MM.1S (cell line): ENCODE measurements around the gene CCNA1.

Experiments
- DNase-seq: peaks from one replicate; pipeline ENCODE4 v3.0.0-alpha.2; 2015
- H2AFZ ChIP-seq: fragments of 300-600 bp; sonication (generic); 2 replicates; pipeline ENCODE4 v1.6.0; 2016; ENCODE audit warnings: antibody characterized with exemption, low read length
- H3F3A ChIP-seq: fragments of 300-600 bp; sonication (generic); 2 replicates; pipeline ENCODE4 v1.6.1; 2016; ENCODE audit warnings: mild to moderate bottlenecking, antibody characterized with exemption, low read length, moderate library complexity, mixed read lengths; ENCODE audit not compliant: insufficient read depth
- H3K27ac ChIP-seq: fragments of 300-600 bp; sonication (generic); 2 replicates; pipeline ENCODE4 v1.5.1; 2016; ENCODE audit warnings: mild to moderate bottlenecking, low read length
- H3K27me3 ChIP-seq: fragments of 300-600 bp; sonication (generic); replicated peaks from 2 replicates; pipeline ENCODE4 v1.6.0; 2016; ENCODE audit warnings: low read length; ENCODE audit not compliant: insufficient read depth
- H3K36me3 ChIP-seq: fragments of 300-600 bp; sonication (generic); replicated peaks from 2 replicates; pipeline ENCODE4 v1.6.1; 2016; ENCODE audit warnings: mild to moderate bottlenecking, low read length, mixed read lengths; ENCODE audit not compliant: insufficient read depth
- H3K4me1 ChIP-seq: fragments of 300-600 bp; sonication (generic); 2 replicates; pipeline ENCODE4 v1.6.1; 2016; ENCODE audit warnings: low read length, mixed read lengths
- H3K4me2 ChIP-seq: fragments of 300-600 bp; sonication (generic); 2 replicates; pipeline ENCODE4 v1.6.0; 2016; ENCODE audit warnings: low read depth, low read length
- H3K4me3 ChIP-seq: fragments of 300-600 bp; sonication (generic); 2 replicates; pipeline ENCODE4 v1.5.1; 2016; ENCODE audit warnings: low read length, mixed read lengths
- H3K79me2 ChIP-seq: fragments of 300-600 bp; sonication (generic); 2 replicates; pipeline ENCODE4 v1.6.1; 2016; ENCODE audit warnings: mixed run types, low read length, mixed read lengths
- H3K9ac ChIP-seq: fragments of 300-600 bp; sonication (generic); 2 replicates; pipeline ENCODE4 v1.6.1; 2016; ENCODE audit warnings: low read length, mixed read lengths
- H3K9me2 ChIP-seq: fragments of 300-600 bp; sonication (generic); replicated peaks from 2 replicates; pipeline ENCODE4 v1.6.1; 2016; ENCODE audit warnings: mild to moderate bottlenecking, low read length, mixed read lengths; ENCODE audit not compliant: insufficient read depth
- H3K9me3 ChIP-seq: fragments of 300-600 bp; sonication (generic); replicated peaks from 2 replicates; pipeline ENCODE4 v1.6.1; 2016; ENCODE audit warnings: mild to moderate bottlenecking, low read length, mixed read lengths; ENCODE audit not compliant: insufficient read depth
- H4K20me1 ChIP-seq: fragments of 300-600 bp; sonication (generic); 2 replicates; pipeline ENCODE4 v1.6.1; 2016; ENCODE audit warnings: mild to moderate bottlenecking, low read length, moderate library complexity, mixed read lengths; ENCODE audit not compliant: insufficient read depth
- CTCF ChIP-seq: fragments of 300-600 bp; sonication (generic); IDR thresholded peaks from 2 replicates; pipeline ENCODE4 v1.5.1; 2016; ENCODE audit warnings: antibody characterized with exemption, low read length, mixed read lengths
- EZH2 ChIP-seq: fragments of 300-600 bp; sonication (generic); optimal IDR thresholded peaks from 2 replicates; pipeline ENCODE3; 2017; ENCODE audit warnings: low read depth, mild to moderate bottlenecking, antibody characterized with exemption, low read length, mixed read lengths
- EZH2phosphoT487 ChIP-seq: fragments of 300-600 bp; sonication (generic); IDR thresholded peaks from 2 replicates; pipeline ENCODE4 v1.6.1; 2018; ENCODE audit warnings: antibody characterized with exemption, low read length

CCNA1 gene

GRCh38 chr13:36445278-36445677 lies 13.0 kb downstream of the CCNA1 start:
- TF ChIP-seq EZH2 (no peak), CTCF (no peak), EZH2phosphoT487 (no peak)

GRCh38 chr13:36445891-36446351 lies 13.6 kb downstream of the CCNA1 start:
- no peak overlapping the region for H3K4me3 ChIP-seq
- no peak for DNase-seq
- H3K9me3 ChIP-seq, result no peaks in the 10 kb centered on the region
- no peak overlapping the region for H2AFZ ChIP-seq
- H3K36me3 ChIP-seq, result no peaks in the 10 kb centered on the region
- H3K4me1 ChIP-seq, result no peaks in the 10 kb centered on the region
- no peaks in the 10 kb centered on the region for H3K9me2 ChIP-seq
- TF ChIP-seq EZH2 (no peak), EZH2phosphoT487 (no peak), CTCF (no peak)
- H3K27me3 ChIP-seq, result no peaks in the 10 kb centered on the region
- no peaks in the 10 kb centered on the region for H3K79me2 ChIP-seq
- H3K27ac ChIP-seq, result no peak overlapping the region
- no peaks in the 10 kb centered on the region for H3F3A ChIP-seq
- no peak overlapping the region for H3K9ac ChIP-seq
- H3K4me2 ChIP-seq, result no peak overlapping the region
- H4K20me1 ChIP-seq, result no peaks in the 10 kb centered on the region

More at GRCh38 chr13:36445278-36445677, 13.0 kb downstream of the CCNA1 start:
- Histone ChIP-seq H4K20me1 (no peaks in the 10 kb centered on the region), H3K9ac (no peak overlapping the region), H3K79me2 (no peaks in the 10 kb centered on the region), H2AFZ (no peak overlapping the region), H3K4me1 (no peaks in the 10 kb centered on the region), H3K4me3 (no peak overlapping the region), H3K9me2 (no peaks in the 10 kb centered on the region), H3K4me2 (no peak overlapping the region), H3F3A (no peaks in the 10 kb centered on the region), H3K27me3 (no peaks in the 10 kb centered on the region), H3K9me3 (no peaks in the 10 kb centered on the region), H3K36me3 (no peaks in the 10 kb centered on the region), H3K27ac (no peak overlapping the region)
- no peak for DNase-seq

GRCh38 chr13:36447501-36447900 lies 15.2 kb downstream of the CCNA1 start:
- no peaks in the 10 kb centered on the region for H3F3A ChIP-seq
- H3K27ac ChIP-seq, result no peak overlapping the region
- no peak overlapping the region for H3K4me3 ChIP-seq
- no peaks in the 10 kb centered on the region for H3K9me3 ChIP-seq
- H2AFZ ChIP-seq, result no peak overlapping the region
- TF ChIP-seq EZH2, result no peak
- no peaks in the 10 kb centered on the region for H4K20me1 ChIP-seq
- H3K36me3 ChIP-seq, result no peaks in the 10 kb centered on the region
- no peak overlapping the region for H3K4me2 ChIP-seq
- no peaks in the 10 kb centered on the region for H3K79me2 ChIP-seq
- H3K9me2 ChIP-seq, result no peaks in the 10 kb centered on the region
- H3K9ac ChIP-seq, result no peak overlapping the region
- H3K27me3 ChIP-seq, result no peaks in the 10 kb centered on the region
- H3K4me1 ChIP-seq, result no peaks in the 10 kb centered on the region
- DNase-seq, result no peak

GRCh38 chr13:36450534-36450933 lies 18.2 kb downstream of the CCNA1 start:
- H3K9me3 ChIP-seq, result no peaks in the 10 kb centered on the region
- H2AFZ ChIP-seq, result no peak overlapping the region
- no peak overlapping the region for H3K9ac ChIP-seq
- H3K9me2 ChIP-seq, result no peaks in the 10 kb centered on the region
- no peaks in the 10 kb centered on the region for H3K36me3 ChIP-seq
- no peaks in the 10 kb centered on the region for H4K20me1 ChIP-seq
- H3K27me3 ChIP-seq, result no peaks in the 10 kb centered on the region
- H3F3A ChIP-seq, result no peaks in the 10 kb centered on the region
- TF ChIP-seq CTCF (no peak), EZH2 (no peak), EZH2phosphoT487 (no peak)
- DNase-seq, result no peak
- H3K27ac ChIP-seq, result no peak overlapping the region
- no peak overlapping the region for H3K4me3 ChIP-seq
- 0 out of 2 replicates have a peak, but pooled peaks cover 3% of the 10 kb centered on the region for H3K4me1 ChIP-seq
- no peak overlapping the region for H3K4me2 ChIP-seq
- no peaks in the 10 kb centered on the region for H3K79me2 ChIP-seq
